Activated T-cell treated with anti-CD3 and anti-CD28 coated beads for 4 hours (primary cell): ENCODE measurements around the gene SOX8.

Source experiments
- DNase-seq: peaks from one replicate; pipeline ENCODE4 v3.0.0-alpha.2; 2020

Gene SOX8

GRCh38 chr16:989354-989814 is 7.8 kb downstream of the SOX8 start:
- DNase-seq, result no peak

DNA sequence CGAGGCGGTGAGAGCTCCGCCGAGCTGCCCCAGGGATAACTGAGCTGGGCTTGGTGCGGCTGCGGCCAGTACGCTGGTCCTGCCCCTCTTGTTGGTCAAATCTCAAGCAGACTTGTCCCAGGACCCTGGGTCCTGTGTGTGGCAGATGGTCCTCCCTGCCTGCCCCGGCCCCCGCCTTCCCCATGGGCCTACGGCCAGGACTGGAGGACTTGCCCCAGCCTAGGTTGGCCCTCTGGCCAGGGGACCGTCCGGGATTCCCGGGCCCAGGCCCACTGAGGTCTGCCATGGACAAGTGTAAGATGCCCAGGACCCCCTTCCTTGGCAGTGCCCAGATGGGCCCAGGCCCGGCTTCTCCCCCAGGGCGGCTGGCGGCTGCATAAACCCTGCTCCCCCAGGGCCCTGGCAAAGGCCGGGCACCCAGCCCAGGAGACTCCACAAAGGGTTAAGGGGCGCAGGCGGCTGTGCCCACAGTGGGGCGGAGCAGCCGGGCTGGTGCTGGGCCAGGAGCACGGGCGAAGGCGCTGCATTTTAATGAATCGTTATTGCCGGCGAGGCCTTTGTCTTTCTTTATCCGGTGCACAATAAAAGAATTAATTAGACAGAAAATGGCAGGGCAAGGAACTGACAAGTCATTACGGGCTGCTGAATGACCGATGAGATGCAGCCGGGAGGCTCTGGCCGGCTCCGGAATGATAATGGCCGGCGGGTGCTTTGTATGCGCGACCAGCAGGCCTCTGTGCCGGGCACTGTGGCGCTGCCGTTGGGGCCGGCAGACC is 9.1 kb downstream of the SOX8 start:
- DNase-seq, result no peak

GRCh38 chr16:991345-991744 is 9.8 kb downstream of the SOX8 start:
- DNase-seq, result no peak

- no peak for DNase-seq
Observed at GRCh38 chr16:991773-992172, 10.2 kb downstream of the SOX8 start.

DNA sequence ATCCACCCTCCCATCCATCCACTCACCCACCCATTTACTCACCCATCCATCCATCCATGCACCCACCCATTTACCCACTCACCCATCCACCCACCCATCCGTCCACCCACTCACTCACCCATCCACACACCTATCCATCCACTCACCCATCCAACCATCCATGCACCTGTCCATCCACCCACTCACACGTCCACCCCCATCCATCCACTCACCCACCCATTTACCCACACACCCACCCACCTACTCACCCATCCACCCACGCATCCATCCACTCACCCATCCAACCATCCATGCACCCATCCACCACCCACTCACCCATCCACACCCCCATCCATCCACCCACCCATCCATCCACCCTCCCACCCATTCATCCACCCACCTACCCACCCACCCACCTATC is 12.2 kb downstream of the SOX8 start:
- no peak for DNase-seq

GRCh38 chr16:995087-995486 is 13.5 kb downstream of the SOX8 start:
- DNase-seq, result no peak

DNA sequence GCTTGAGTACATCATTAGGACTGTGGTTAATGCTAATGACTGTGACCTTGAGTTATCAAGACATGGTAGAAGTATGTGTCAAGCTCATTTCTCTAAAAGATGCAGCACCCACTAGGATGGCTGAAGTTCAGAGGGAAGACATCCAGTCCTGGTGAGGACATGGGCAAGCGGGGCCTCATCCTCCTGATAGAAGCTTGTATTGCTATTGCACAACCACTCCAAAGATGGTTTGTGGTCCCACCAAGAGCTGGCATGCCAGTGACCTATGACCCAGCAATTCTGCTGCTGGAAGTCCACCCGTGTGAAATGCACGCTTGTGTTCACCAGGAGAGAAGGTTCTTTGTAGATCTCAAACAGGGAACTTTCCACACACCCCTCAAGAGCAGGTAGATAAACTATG is 14.2 kb downstream of the SOX8 start:
- no peak for DNase-seq

DNA sequence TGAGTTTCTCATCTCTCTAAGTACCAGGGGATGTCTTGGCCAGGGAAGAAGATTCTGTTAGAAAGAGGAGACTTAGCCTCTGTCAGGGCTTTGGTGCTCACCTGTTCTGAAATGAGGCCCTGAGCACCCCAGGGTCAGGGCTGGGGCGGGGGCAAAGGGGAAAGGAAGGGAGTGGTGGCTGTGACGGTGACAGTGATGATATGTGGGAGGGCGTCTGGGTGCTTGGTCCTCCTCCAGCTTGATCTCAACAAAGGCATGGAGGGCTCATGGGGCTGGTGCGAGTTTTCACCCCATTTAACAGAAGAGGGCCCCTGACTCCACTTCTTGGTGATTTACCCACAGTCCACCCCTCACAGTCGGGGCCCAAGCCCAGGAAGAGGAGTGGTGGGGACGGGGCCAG is 15.1 kb downstream of the SOX8 start:
- DNase-seq, result no peak

DNA sequence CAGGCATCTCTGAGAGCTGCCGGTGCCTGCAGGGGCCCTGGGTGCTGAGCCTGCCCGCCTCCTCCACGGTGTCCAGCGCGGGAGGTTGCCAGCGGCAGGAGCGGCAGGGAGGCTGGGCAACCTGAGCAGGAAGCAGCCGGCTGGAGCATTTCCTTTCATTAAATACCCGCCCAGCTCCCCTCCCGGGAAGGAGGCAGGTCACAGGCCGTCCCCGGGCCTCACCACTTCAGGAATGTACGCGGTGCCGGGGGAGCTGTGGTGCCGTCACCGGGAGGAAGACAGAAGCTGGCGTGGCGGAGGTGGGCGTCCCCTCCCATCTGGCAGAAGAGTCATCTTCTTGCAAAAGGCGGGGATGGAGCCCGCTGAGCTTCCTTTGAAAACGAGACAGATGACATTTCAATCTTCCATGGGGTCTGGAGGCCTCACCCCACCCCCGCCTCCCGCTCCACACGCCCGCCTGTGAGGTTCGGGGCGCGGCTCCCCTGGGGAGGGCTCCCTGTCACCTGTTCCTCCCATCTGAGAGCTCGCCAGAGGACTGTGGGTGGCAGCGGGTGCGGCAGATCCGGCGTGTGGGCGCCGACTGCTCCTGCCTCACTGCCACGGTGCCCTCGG is 16.0 kb downstream of the SOX8 start:
- peak; percentile 68 for DNase-seq

- DNase-seq, result no peak
Observed at GRCh38 chr16:998211-998610, 16.6 kb downstream of the SOX8 start.

- DNase-seq, result no peak
Observed at GRCh38 chr16:998615-999014, 17.0 kb downstream of the SOX8 start.

- DNase-seq, result no peak
Observed at GRCh38 chr16:999677-1000076, 18.1 kb downstream of the SOX8 start.

DNA sequence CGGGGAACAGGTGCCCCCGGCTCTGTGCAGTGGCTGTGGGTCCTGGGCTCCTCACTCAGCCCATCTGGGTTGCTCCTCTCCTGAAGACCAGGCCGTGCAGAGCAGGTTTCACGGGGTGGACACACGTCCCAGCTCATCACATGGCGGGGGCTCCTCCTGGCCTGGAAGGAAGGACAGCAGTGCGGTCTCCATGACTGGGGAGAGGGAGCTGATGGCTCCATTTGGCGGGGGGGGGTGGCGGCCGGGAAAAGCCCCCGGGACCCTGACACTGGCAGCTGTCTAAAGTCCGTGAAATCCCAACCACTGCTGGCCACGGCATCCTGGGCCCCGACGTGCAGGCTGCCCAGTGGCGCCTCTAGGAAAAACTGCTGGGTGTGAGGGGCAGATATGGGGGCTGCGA is 19.0 kb downstream of the SOX8 start:
- DNase-seq, result no peak

DNA sequence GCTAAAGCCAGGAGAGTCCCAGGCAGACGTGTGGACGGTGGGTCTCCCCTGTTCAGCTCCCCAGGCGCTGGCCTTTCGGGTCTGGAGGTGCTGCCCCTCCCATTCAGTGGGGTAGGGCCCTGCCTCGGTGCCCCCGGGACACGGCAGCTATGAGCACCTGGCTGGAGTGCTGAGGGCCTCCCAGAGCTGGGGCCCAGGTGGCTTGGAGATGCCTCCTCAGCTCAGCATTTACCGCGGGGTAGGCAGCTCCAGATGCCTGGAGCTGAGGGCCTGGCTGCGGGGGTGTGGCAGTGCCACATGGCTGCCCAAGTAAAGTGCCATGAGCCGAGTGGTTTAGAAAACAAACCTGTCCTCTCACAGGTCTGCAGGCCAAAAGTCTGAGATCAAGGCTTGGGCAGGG is 19.5 kb downstream of the SOX8 start:
- no peak for DNase-seq

DNA sequence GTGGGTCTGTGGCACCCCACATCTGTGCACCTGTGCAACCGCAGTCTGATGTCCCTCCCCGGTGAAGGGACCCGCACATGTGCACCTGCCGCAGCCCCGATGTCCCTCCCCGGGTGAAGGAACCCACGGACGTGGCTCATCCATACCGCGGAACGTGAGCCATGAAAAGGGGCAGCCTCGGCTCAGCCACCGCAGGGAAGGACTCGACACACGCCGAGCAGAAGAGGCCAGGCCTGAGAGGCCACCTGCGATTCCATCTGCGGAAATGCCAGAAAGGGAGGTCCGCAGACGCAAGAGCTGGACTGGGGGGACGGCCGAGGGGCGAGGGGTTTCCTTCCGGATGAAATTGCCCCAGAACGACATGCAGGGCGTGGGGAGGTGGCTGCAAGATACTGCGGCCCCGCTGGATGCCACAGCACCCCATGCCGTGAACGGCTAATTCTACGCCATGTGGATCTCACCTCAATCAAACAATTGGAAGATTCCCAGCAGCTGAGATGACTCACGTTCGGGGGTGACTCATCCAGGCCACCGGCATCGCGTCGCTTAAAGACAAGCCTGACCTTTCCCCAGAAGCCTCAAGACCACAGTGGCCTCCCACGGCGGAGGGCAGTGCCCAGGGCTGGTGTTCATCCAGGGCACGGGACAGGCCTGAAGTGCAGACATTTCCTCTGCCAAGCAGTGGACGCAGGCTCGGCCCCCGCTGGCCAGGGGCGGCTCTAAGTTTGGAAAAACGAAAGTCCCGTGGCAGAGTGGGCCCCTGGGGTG is 21.0 kb downstream of the SOX8 start:
- DNase-seq, result peak; percentile 78

DNA sequence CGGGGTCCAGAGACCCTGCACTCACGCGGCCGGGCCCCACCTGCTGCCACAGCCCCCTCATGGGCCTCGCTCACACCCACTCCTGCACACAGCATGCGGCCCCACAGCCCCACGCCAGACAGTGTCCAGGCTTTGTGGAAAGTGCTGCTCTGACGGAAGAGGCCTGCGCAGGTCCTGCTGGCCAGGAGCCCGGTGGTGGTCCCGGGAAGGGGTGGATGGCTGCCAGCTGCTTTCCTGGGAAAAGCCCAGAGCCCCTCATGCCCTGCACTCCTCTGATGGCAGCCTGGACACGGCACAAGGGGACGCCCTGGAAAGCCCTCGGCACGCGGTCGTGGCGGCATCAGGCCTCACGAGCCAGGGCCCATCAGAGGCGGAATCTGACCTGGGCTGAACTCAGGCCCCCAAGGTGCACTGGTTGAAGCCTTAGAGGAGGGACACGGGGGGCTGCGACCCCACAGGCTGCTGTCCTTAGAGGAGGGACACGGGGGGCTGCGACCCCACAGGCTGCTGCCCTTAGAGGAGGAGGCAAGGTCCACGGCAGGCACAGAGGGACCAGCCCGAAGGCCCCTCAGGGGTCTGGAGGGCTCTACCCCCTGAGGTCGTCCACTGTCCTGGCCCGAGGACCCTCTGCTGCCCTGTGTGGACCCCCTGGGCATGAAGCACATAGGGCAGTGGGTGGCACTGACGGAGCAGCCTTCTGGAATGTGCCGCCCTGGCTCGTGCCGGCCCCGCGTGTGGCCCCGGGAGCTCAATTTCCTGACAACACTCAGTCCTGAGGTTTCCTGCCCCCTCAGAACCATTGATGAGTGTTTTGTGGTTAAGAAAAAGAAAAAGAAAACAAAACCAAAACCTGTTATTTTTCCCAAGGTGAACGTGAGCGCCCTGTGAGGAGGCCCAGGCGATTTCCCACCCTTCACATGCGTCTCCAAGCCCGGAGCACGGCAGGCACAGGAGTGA is 22.1 kb downstream of the SOX8 start:
- no peak for DNase-seq

DNA sequence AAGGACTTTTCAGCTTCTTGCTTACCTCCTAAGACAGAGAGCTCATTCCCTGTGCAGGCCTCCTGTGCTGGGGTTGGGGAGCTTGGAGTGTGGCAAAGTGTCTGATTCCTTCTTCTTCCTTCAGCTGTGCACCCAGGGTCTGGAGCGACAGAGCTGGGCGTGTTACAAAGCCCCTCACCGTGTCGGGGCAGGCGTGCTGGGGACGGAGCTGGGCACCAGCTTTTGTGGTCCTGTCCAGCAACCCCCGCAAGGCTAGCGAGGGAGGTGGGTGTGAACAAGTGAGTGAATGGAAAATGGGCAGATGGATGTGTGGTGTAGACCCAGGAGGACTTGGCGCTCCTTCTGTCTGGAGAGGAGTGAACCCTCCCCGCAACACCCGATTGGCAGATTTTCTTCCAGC is 23.7 kb downstream of the SOX8 start:
- DNase-seq, result no peak

DNA sequence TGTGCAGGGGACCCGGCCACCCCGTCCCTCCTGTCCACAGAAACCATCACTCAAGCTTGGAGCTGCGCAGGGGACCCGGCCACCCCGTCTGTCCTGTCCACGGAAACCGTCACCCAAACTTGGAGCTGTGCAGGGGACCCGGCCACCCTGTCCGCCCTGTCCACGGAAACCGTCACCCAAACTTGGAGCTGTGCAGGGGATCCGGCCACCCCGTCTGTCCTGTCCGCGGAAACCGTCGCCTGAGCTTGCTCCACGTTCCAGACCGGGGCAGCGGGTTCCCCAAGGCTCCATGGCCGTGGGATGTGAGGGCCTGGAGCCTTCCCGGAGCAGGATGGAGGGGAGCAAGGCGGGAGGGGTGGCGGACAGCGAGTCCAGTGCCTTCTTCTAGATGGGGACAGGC is 25.2 kb downstream of the SOX8 start:
- no peak for DNase-seq

DNA sequence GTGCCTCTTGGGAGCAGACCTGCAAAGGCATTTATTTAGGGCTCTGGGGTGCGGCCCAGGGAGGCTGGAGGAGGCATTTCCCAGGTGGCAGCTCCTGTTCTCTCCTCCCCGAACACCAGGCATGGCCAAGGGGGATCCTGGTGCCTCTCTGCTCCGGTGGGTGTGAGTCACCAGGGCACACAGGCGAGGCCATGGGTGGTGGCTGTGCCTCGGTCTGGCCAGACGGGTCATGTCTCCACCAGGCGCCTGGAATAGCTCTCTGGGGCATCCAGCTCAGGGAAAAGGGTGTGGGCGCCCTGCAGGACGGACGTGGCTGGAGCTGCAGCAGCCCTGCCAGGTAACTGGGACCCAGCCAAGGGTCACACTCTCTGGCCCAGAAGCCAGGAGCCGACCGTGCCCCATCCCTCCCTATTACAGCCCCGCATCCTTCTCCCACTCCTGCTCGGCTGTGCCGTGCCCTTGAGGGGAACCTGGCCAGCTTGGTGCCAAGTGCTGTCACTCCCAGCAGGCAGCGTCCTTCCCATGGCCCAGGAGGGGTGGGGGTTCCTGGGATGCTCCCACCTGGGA is 25.8 kb downstream of the SOX8 start:
- no peak for DNase-seq

GRCh38 chr16:1008085-1008484 is 26.5 kb downstream of the SOX8 start:
- no peak for DNase-seq

GRCh38 chr16:1009358-1010150 is 28.0 kb downstream of the SOX8 start:
- no peak for DNase-seq

GRCh38 chr16:1010251-1010650 is 28.7 kb downstream of the SOX8 start:
- DNase-seq, result no peak
